ENCODE data around the gene EXOG.
A peak's percentile ranks its signal among the peaks of the same experiment; 100 is the strongest.

EXOG gene

DNA sequence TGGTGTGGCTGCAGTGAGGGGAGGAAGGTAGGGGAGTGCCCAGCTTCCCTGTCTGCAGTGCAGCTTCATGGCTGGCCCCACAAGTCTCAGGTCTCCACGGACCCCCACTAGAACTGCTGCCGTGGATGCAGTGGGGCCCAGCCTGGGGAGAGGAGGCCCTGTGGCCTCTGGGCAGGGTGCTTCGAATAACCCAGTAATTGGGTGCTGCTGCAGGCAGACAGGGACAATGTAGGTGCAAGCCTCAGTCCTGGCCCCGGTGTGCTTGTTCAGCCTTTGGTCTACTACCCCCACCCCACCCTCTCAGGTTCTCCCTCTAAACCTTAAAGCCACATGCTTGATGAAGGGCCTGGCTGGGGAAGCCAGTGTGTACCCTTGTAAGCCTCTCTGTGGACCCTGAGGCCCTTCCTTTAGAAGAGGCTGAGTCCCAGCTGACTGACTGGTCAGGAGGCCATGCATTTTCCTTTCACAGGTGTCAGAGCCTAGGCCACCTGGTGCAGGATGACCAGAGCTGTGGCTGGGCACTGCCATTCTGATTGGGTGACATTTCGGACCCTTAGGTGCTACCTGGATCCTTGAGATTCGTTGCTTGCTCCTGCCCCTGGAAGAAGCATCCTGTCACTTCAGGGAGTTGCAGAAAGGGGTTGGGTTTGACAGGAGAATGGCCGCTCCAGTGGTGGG lies 21.1 kb upstream of the EXOG start:
- DNase-seq: no peak

GRCh38 chr3:38475716-38476115 lies 20.4 kb upstream of the EXOG start:
- no peak for DNase-seq

DNA sequence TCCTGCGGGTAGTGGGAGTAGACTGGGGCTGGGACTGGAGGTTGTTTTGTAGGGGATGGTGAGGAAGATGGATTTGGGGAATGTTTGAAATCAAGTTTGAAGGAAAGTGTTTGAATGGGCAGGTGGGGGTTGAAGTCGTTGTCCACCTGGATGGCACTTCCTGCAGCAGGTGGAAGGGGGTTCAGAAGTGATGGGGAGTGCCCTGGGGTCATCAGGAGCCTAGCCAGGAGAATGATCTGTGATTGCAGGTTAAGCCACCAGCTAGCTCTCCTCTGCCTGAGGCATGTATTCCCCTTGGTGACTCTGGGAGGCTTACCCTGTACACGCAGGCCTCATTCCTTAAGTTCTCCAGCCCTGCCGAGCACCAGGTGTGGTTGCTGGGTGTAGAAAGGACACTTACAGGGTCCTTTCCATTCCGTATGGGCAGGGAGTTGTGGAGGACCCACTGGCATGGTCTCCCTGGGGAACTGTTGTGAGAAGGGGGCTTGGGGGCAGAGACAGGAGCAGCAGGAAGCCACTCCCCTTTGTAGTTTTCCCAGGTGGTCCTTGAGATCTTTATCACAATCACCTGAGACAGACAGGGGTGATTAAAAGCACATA lies 19.9 kb upstream of the EXOG start:
- DNase-seq: no peak

DNA sequence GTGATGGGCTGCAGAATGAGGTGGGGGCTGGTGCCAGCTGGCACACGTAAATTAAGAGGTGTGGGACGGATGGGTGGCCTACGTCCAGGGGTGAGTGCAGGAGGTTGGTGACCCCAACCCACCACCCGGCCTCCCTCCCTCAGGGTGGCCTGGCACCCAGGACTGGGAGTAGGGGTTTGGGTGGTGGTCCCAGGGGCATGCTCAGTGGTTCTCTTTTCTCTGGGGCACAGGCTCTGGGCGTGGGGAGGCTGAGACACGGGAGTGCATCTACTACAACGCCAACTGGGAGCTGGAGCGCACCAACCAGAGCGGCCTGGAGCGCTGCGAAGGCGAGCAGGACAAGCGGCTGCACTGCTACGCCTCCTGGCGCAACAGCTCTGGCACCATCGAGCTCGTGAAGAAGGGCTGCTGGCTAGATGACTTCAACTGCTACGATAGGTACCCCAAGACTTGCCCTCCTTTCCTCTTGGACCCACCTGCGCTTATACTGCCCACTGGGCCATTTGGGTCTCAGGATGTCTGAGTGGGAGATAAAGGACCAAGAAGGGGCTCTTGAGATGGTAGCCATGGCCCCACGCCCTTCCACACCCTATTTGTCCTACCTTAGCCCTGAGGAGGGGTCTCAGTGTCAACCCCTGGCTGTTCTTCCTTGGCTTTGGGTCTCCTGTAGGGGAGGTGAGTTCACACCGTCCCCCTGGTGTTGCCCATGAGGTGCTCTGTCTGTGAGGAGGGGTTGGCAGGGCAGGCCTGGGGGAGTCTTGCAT lies 18.9 kb upstream of the EXOG start:
- no peak for DNase-seq

DNA sequence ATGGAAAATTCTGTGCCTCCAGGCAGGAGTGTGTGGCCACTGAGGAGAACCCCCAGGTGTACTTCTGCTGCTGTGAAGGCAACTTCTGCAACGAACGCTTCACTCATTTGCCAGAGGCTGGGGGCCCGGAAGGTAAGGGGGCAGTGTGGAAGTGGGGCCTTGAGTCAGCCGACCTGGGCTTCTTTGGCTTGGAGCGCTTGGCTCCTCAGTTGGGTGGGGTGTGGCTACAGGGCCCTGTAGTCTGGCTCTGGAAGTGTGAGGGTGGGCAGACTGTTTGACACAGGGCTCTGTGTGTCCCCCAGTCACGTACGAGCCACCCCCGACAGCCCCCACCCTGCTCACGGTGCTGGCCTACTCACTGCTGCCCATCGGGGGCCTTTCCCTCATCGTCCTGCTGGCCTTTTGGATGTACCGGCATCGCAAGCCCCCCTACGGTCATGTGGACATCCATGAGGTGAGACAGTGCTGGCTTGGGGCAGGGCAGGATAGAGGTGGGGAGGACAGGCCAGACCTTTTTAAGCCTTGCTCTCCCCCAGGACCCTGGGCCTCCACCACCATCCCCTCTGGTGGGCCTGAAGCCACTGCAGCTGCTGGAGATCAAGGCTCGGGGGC lies 18.2 kb upstream of the EXOG start:
- no peak for DNase-seq

DNA sequence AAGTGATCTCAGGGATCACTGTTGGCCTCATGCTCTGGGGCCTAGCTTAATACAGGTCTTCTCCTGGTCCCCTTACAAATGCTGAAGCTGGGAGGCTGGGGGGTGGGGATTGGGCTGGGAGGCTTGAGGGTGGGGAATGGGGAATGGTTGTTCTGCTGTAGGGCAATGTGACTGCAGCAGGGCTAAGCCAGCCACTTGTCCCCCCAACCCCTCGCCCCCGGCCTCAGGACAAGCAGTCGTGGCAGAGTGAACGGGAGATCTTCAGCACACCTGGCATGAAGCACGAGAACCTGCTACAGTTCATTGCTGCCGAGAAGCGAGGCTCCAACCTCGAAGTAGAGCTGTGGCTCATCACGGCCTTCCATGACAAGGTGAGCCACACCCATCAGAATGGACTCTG lies 17.2 kb upstream of the EXOG start:
- no peak for DNase-seq

DNA sequence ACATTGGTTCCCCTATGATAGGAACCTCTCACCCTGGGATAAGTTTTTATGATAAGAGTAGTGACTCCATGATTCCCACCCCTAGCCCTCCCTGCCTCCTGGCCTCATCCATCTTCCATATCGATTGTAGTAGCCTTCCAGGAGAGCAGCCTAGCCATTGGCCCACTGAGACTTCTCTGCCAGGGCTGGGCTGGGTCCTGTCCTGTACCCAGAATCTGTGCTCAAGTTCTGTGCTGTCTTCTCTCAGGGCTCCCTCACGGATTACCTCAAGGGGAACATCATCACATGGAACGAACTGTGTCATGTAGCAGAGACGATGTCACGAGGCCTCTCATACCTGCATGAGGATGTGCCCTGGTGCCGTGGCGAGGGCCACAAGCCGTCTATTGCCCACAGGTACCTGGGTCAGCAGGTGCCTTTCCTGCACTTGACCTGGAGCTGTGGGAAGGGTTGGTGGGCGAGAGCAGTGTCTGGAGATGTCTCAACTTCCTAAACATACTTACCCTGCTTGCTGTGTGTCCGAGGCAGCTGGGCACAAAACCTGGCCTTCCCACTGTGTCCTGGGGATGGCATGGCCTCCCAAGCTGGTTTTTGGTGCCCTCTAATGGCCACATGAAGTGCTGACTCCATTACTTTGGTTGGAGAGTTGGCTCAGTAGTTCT lies 16.6 kb upstream of the EXOG start:
- DNase-seq: peak; percentile 28

DNA sequence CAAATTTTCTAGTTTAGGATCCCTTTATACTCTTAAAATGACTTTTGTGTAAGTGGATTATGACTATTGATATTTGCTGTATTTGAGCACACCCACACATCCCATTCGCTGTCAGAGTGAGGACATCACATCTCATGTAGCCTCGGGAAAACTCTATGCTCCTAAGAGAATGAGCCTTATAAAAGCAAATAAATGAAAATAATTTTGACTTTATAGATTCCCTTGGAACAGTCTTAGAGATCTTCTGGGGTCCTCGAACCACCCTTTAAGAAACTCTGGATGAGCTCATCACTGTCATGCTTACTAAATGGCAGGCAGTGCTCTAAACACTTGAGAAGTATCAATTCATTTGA lies 16.1 kb upstream of the EXOG start:
- no peak for DNase-seq

- no peak for DNase-seq
These were observed 15.2 kb upstream of the EXOG start for GRCh38 chr3:38480930-38481329.

GRCh38 chr3:38482951-38483350 lies 13.2 kb upstream of the EXOG start:
- DNase-seq: no peak

DNA sequence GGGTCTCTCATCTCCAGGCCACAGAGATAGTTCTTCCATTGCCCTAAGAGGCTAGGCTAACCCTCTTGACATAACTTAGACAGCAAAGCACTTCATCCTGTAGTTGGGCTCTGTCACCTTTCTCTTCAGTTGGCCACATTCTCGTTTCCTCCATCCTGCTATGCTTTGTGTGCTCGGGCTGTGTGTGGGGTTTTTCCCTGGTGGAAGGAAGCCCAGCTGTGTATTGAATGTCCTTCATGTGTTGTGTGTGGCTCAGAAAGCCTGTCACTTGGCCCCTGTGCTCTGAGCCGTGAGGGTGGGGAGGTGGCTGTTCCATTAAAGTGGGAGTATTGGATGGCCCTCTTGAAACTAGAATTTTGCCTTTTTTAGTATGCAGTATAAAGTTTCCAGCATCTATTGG lies 8.8 kb upstream of the EXOG start:
- no peak for DNase-seq

DNA sequence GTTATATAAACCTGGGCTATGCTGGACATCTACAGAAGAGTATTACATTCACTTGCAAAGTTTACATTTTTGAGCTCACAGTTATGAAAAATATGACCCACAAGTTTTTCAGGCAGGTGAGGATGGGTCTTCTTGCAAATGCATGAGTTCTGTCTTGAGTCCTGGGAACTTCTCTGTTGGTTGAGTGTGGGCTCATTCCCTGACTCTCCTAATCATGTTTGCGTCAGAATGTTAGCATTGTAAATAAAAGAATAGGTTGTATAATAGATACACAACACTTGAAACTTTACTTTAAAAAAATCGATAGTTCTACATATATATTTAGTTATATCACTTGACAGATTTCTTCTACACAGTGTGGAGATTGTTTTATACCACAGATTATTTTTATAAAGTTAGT lies 7.2 kb upstream of the EXOG start:
- no peak for DNase-seq

- DNase-seq: no peak
These were observed 6.4 kb upstream of the EXOG start for GRCh38 chr3:38489766-38490165.

- DNase-seq: no peak
These were observed 5.7 kb upstream of the EXOG start for GRCh38 chr3:38490281-38491030.

DNA sequence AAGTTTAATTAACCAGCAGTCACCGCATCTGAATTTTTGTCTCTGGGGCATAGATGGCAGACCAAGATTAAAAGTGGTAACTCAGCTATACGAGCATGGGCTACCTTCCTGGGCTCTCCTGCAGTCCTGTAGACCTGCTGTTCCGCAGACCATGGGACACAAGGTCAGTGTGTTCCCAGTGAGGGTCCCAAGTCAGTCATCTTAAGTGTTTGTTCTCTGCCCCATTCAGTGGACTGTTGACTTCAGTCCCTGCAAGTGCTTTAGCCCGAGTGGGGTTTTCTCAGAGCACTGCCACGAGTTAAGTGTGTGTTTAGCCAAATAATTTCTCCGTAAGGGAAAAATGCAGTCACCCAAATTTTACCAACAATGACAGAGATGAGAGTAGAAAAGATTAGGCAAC lies 4.9 kb upstream of the EXOG start:
- DNase-seq: no peak

DNA sequence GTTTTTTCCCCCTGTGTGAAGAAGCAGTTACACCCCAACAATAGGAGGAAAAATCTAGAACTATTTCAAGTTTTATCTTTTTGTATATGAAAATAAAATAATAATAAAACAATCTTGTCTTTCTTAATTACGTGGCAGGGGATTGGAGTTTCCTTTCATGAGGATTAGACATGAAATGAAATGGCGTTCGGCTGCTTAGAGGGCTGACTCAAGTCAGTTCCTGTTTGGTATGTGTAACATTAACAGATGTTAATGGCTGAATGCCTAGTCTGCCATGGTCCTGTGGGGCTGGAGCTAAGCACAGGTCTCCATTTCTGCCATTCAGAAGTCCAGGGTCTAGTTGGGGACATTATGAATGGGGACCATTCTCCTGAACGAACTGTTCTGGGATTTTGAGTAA lies 3.1 kb upstream of the EXOG start:
- no peak for DNase-seq

DNA sequence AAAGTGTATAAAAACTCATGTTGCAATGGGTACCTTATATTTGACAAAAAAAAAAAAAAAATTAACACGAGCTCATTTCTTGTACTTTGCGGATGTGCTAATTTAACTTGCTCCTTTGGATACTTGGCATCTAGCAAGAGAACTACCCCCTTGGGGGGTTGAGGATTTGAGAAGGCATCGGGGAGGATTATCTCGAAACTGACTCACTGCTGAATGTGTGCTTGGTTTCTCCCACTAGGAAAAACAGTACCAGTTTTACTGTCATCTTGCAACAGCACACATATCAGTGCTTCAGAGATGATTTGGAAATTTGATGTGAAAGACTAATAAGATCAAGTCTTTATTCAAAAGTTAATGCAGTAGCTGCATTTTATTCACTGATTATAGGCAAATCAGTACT lies 891 bp downstream of the EXOG start:
- DNase-seq: no peak

DNA sequence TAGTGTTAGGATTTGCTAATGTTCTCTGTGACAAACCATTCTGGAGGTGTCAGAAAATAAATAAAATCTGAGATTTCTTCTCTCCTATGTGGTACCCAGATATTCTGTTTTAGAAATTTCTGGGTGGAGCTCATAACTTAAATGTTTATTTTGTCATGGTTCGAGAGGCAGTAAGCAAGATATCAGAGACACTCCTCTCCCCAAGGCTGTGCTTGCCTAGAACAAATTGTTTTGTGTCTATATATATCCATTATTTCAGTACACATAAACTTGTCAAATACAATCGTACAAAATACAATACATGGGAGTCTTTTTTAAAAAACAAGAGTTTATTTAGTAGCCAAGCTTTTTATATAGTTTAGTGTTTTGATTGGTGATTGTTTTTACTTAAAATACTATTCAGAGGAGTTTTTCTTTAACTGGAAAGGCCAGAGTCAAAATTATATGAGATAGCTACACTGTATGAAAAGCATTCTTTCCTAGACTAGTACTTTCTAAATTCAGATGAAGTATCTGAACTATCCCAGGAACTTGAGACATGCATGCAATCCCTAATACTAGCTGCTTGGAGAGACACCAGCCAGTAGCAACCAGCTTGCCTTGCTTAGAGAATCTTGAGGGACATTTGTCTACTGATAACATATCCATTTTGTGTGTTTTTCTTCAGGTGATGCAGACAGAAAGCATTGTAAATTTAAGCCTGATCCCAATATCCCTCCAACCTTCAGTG lies 4.7 kb downstream of the EXOG start:
- no peak for DNase-seq

GRCh38 chr3:38507120-38507519 lies 11.0 kb downstream of the EXOG start:
- no peak for DNase-seq

DNA sequence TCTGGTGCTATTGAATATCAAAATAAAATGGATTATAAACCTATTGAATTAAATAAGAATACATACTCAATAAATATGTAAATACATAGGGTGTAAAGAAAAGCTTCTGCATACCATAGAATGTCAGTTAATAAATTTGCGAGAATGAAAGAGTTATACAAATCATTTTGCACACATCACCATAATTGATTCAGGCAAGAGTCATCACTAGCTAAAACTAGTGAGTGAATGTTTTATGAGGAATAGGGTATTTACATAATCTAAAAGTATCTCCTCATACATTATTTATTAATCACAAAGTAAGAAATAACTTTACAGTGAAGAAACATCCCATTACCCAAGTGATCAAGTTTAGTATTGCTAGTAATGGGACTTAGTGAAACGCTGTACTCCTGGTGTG lies 13.6 kb downstream of the EXOG start:
- DNase-seq: no peak

GRCh38 chr3:38510631-38511030 lies 14.5 kb downstream of the EXOG start:
- no peak for DNase-seq

- DNase-seq: no peak
These were observed 15.4 kb downstream of the EXOG start for GRCh38 chr3:38511546-38511945.

Data from activated T-cell treated with anti-CD3 and anti-CD28 coated beads for 4 hours (primary cell).